Endothelial cell of umbilical vein (primary cell): Measurements from ENCODE around the gene AZU1. TPM values are rescaled to one million over a fixed set of nuclear protein-coding genes. Genes with fewer than 3 reads are reported as not detected.
A peak's percentile ranks its signal among the peaks of the same experiment; 100 is the strongest.

Source experiments
- BruUV-seq: library from RNA; stranded (reverse); fragments of 400-500 nt; replicated peaks from 2 replicates; lab custom pipeline; 2021; lab: Mats Ljungman, UMichigan
- CTCF ChIA-PET: fragments of 300-600, 350-600 bp; sonication (Branson Sonifier 250); formaldehyde crosslinking; loops from one replicate; lab custom pipeline; 2021; ENCODE audit warnings: antibody characterized with exemption, inconsistent platforms; lab: Charles Lee
- POLR2A ChIA-PET: fragments of 300-600, 350-600 bp; sonication (Branson Sonifier 250); formaldehyde crosslinking; loops from one replicate; lab custom pipeline; 2021; ENCODE audit warnings: antibody characterized with exemption, inconsistent platforms; lab: Charles Lee
- DNase-seq: peaks from one replicate; pipeline ENCODE4 v3.0.0-alpha.2; 2011; ENCODE audit warnings: low read depth, low spot score
- FAIRE-seq: peaks from 2 replicates; lab custom pipeline; 2011; peaks lifted over from hg19 to GRCh38; lab: Jason Lieb, UNC
- H2AFZ ChIP-seq: 2 replicates; pipeline ENCODE4 v1.6.0; 2012; ENCODE audit warnings: low read depth, low read length, control low read depth, inconsistent platforms
- H3K27ac ChIP-seq: 2 replicates; pipeline ENCODE4 v1.5.1; 2011; ENCODE audit warnings: low read depth, mild to moderate bottlenecking, control low read depth, low read length, moderate library complexity; ENCODE audit not compliant: insufficient read depth
- H3K27me3 ChIP-seq, 2 experiments: 2 replicates each; pipeline versions ENCODE4 v1.6.0 to v1.6.1; 2011; ENCODE audit warnings: low read length in 2 of 2, mixed read lengths in 1 of 2; ENCODE audit not compliant: control insufficient read depth in 2 of 2, insufficient read depth in 2 of 2
- H3K36me3 ChIP-seq, 2 experiments: 2 replicates in 1 of 2; 3 replicates in 1 of 2; pipeline ENCODE4 v1.5.1; 2011; ENCODE audit warnings: low read length in 2 of 2, mild to moderate bottlenecking in 1 of 2, moderate library complexity in 1 of 2; ENCODE audit not compliant: control insufficient read depth in 2 of 2, insufficient read depth in 2 of 2; ENCODE audit errors: extremely low read depth in 1 of 2
- H3K4me1 ChIP-seq: 3 replicates; pipeline ENCODE4 v1.5.1; 2011; ENCODE audit warnings: mild to moderate bottlenecking, low read length; ENCODE audit not compliant: control insufficient read depth, insufficient read depth; ENCODE audit errors: extremely low read depth
- H3K4me2 ChIP-seq: 2 replicates; pipeline ENCODE4 v1.6.1; 2011; ENCODE audit warnings: low read length, control low read depth, mixed read lengths; ENCODE audit not compliant: insufficient read depth
- H3K4me3 ChIP-seq, 3 experiments: fragments of 200-600 bp in 1 of 3; sonication (generic), shearing (Covaris generic) in 1 of 3; replicated peaks in 1 of 3; 2 replicates each; pipeline ENCODE4 v1.5.1; 2011 to 2016; ENCODE audit warnings: control low read depth in 3 of 3, low read length in 3 of 3, mild to moderate bottlenecking in 2 of 3, inconsistent platforms in 1 of 3, low read depth in 1 of 3, moderate library complexity in 1 of 3; ENCODE audit not compliant: insufficient read depth in 1 of 3
- H3K79me2 ChIP-seq: 2 replicates; pipeline ENCODE4 v1.6.0; 2012; ENCODE audit warnings: low read length, inconsistent platforms; ENCODE audit not compliant: control insufficient read depth, insufficient read depth
- H3K9ac ChIP-seq: replicated peaks from 2 replicates; pipeline ENCODE3; 2011; ENCODE audit warnings: low read length, control low read depth; ENCODE audit not compliant: insufficient read depth; ENCODE audit errors: extremely low read depth
- H3K9me1 ChIP-seq: replicated peaks from 3 replicates; pipeline ENCODE4 v1.6.0; 2011; ENCODE audit warnings: mild to moderate bottlenecking, low read length; ENCODE audit not compliant: control insufficient read depth, insufficient read depth; ENCODE audit errors: extremely low read depth
- H3K9me3 ChIP-seq: replicated peaks from 2 replicates; pipeline ENCODE4 v1.5.1; 2012; ENCODE audit warnings: low read length, inconsistent platforms; ENCODE audit not compliant: control insufficient read depth, insufficient read depth
- H4K20me1 ChIP-seq: replicated peaks from 2 replicates; pipeline ENCODE3; 2011; ENCODE audit warnings: mild to moderate bottlenecking, low read length; ENCODE audit not compliant: control insufficient read depth, insufficient read depth; ENCODE audit errors: extremely low read depth
- EZH2 ChIP-seq: IDR thresholded peaks from 2 replicates; pipeline ENCODE4 v1.6.1; 2012; ENCODE audit warnings: borderline replicate concordance, low read depth, mild to moderate bottlenecking, moderate library complexity, low read length, inconsistent platforms; ENCODE audit not compliant: severe bottlenecking
- FOS ChIP-seq: IDR thresholded peaks from 2 replicates; pipeline ENCODE4 v1.6.1; 2011; ENCODE audit warnings: mild to moderate bottlenecking, low read length, moderate library complexity, borderline replicate concordance; ENCODE audit not compliant: insufficient read depth
- GATA2 ChIP-seq: IDR thresholded peaks from 2 replicates; pipeline ENCODE4 v1.7.0; 2011; ENCODE audit warnings: low read depth, mild to moderate bottlenecking, moderate library complexity, mixed read lengths, low read length; ENCODE audit not compliant: insufficient read length, insufficient read depth
- MYC ChIP-seq: IDR thresholded peaks from one replicate; pipeline ENCODE4 v1.6.1; 2011; ENCODE audit warnings: mild to moderate bottlenecking, low read depth, low read length
- POLR2A ChIP-seq: IDR thresholded peaks from 2 replicates; pipeline ENCODE4 v1.6.1; 2012; ENCODE audit warnings: low read depth, mild to moderate bottlenecking, control low read depth, low read length
- POLR2AphosphoS5 ChIP-seq: IDR thresholded peaks from 2 replicates; pipeline ENCODE4 v1.6.1; 2012; ENCODE audit warnings: low read depth, mild to moderate bottlenecking, control low read depth, low read length, moderate library complexity; ENCODE audit not compliant: insufficient read depth
- dilution Hi-C: fragments of 300-500 bp; cut with MboI; formaldehyde crosslinking; loops from one replicate; pipeline ENCODE4 v1.15.0; 2019; ENCODE audit warnings: low sequenced_read_pairs; ENCODE audit not compliant: extremely low pct_ligation_motif_present
- intact Hi-C: fragments of 100-400 bp; cut with micrococcal nuclease; formaldehyde crosslinking; loops from one replicate; pipeline ENCODE4 v1.10.0; 2022
- polyA plus RNA-seq, 4 experiments: library from polyadenylated mRNA; depleted of rRNA in 3 of 4; stranded (reverse) in 3 of 4; unstranded in 1 of 4; fragments of >200 nt; gene quantifications; 2 replicates each; pipeline versions ENCODE4 v1.2.1 to v1.2.3, GENCODE V29; 2011 to 2012; ENCODE audit warnings: missing spikeins in 1 of 4
- total RNA-seq: library from RNA; stranded (reverse); gene quantifications from 2 replicates; pipeline ENCODE4 v1.2.3, GENCODE V29; 2021

The AZU1 gene
- total and polyA plus RNA-seq, 2 donors (not counting 3 experiments of a cell fraction or from before 2014, with no cell fraction given), result 0.12 TPM; not detected in 1

- FAIRE-seq (no peak), DNase-seq (no peak)
- peak overlapping the region; percentile 55 for H2AFZ ChIP-seq
- H3K9ac ChIP-seq, result no peak overlapping the region
- H3K9me3 ChIP-seq, result no peaks in the 10 kb centered on the region
- H3K79me2 ChIP-seq, result no peaks in the 10 kb centered on the region
- H3K27ac ChIP-seq, result no peak overlapping the region
- intact Hi-C loops (no loop called here), dilution Hi-C loops (no loop called here)
- ChIA-PET POLR2A (no interaction called here), CTCF (interaction anchor here (1.1 kb wide), 1 partner anchor 81 kb away, joined by 10 read pairs; no protein-coding TSS in a partner anchor)
- H3K27me3 ChIP-seq, result no peaks in the 10 kb centered on the region
- no peaks in the 10 kb centered on the region for H3K4me1 ChIP-seq
- H3K4me2 ChIP-seq, result no peak overlapping the region
- no peaks in the 10 kb centered on the region for H3K36me3 ChIP-seq
- TF ChIP-seq MYC, result no peak
- no peak for TF ChIP-seq EZH2
- TF ChIP-seq POLR2A, result no peak
- no peak for TF ChIP-seq FOS
- TF ChIP-seq GATA2, result no peak
- H3K4me3 ChIP-seq, result no peak overlapping the region
- no peaks in the 10 kb centered on the region for H4K20me1 ChIP-seq
- no TSS peak for BruUV-seq
- no peaks in the 10 kb centered on the region for H3K9me1 ChIP-seq
Observed at GRCh38 chr19:850979-851335, 23.3 kb downstream of the AZU1 start.

GRCh38 chr19:852136-853013, 24.7 kb downstream of the AZU1 start, which contains the start of gene ELANE:
ELANE (plus strand) TSS chr19:852303; CDS start chr19:852329, 26 bp downstream.
- Histone ChIP-seq H3K4me1 (no peaks in the 10 kb centered on the region), H3K9me3 (no peaks in the 10 kb centered on the region), H4K20me1 (no peaks in the 10 kb centered on the region), H3K9ac (no peak within 1 kb of the TSS), H3K4me3 (no peak within 1 kb of the TSS), H3K9me1 (no peaks in the 10 kb centered on the region), H3K27me3 (no peaks in the 10 kb centered on the region), H3K36me3 (no peaks in the 10 kb centered on the region), H3K4me2 (no peak within 1 kb of the TSS), H3K27ac (no peak within 1 kb of the TSS), H2AFZ (no peak within 1 kb of the TSS), H3K79me2 (no peaks in the 10 kb centered on the region)
- DNase-seq (no peak), FAIRE-seq (no peak)
- dilution Hi-C loops (no loop called here), intact Hi-C loops (no loop called here)
- ChIA-PET CTCF (no interaction called here), POLR2A (no interaction called here)
- TF ChIP-seq POLR2AphosphoS5, result no peak
- TF ChIP-seq EZH2, result peak; percentile 30
- BruUV-seq, result no TSS peak
